Smooth muscle cell (in vitro differentiated cells): Measurements from ENCODE around the gene ZBTB7A. TPM values are rescaled to one million over a fixed set of nuclear protein-coding genes. Genes with fewer than 3 reads are reported as not detected.

Source experiments
- DNase-seq: peaks from one replicate; lab custom pipeline; 2025; ENCODE audit not compliant: unreplicated experiment; lab: John Stamatoyannopoulos, UW
- H2AFZ ChIP-seq: fragments of 200-600 bp; sonication (generic); 2 replicates; pipeline ENCODE4 v1.6.0; 2016; ENCODE audit warnings: antibody characterized with exemption, low read depth, mild to moderate bottlenecking
- H3F3A ChIP-seq: fragments of 200-600 bp; sonication (generic); 2 replicates; pipeline ENCODE4 v1.6.0; 2017; ENCODE audit warnings: antibody characterized with exemption, low read depth
- H3K27ac ChIP-seq: fragments of 200-600 bp; sonication (generic); 2 replicates; pipeline ENCODE4 v1.5.1; 2016; ENCODE audit warnings: low read depth, mild to moderate bottlenecking
- H3K27me3 ChIP-seq: fragments of 200-600 bp; sonication (generic); 2 replicates; pipeline ENCODE4 v1.6.1; 2016; ENCODE audit warnings: low read depth, mild to moderate bottlenecking
- H3K36me3 ChIP-seq: fragments of 200-600 bp; sonication (generic); 2 replicates; pipeline ENCODE4 v1.5.1; 2016; ENCODE audit warnings: low read depth
- H3K4me1 ChIP-seq: fragments of 200-600 bp; sonication (generic); 2 replicates; pipeline ENCODE4 v1.5.1; 2016; ENCODE audit warnings: low read depth
- H3K4me2 ChIP-seq: fragments of 200-600 bp; sonication (generic); 2 replicates; pipeline ENCODE4 v1.6.0; 2016; ENCODE audit warnings: mild to moderate bottlenecking
- H3K4me3 ChIP-seq: fragments of 200-600 bp; sonication (generic); 2 replicates; pipeline ENCODE4 v1.5.1; 2016; ENCODE audit warnings: mild to moderate bottlenecking
- H3K79me2 ChIP-seq: fragments of 200-600 bp; sonication (generic); 2 replicates; pipeline ENCODE4 v1.6.0; 2016; ENCODE audit warnings: low read depth, mild to moderate bottlenecking
- H3K9ac ChIP-seq: fragments of 200-600 bp; sonication (generic); 2 replicates; pipeline ENCODE4 v1.6.0; 2016; ENCODE audit warnings: low read depth
- H3K9me3 ChIP-seq: fragments of 200-600 bp; sonication (generic); replicated peaks from 2 replicates; pipeline ENCODE4 v1.5.1; 2016; ENCODE audit warnings: low read depth
- H4K20me1 ChIP-seq: fragments of 200-600 bp; sonication (generic); 2 replicates; pipeline ENCODE4 v1.6.0; 2016; ENCODE audit warnings: low read depth
- CTCF ChIP-seq: fragments of 200-600 bp; sonication (generic); IDR thresholded peaks from 2 replicates; pipeline ENCODE4 v1.5.1; 2017; ENCODE audit warnings: borderline replicate concordance, mild to moderate bottlenecking, antibody characterized with exemption; ENCODE audit not compliant: insufficient read depth, poor library complexity, severe bottlenecking
- WGBS: methylation state at CpG from one replicate; pipeline ENCODE4 v1.1.7; 2016; ENCODE audit warnings: low lambda C conversion rate; 5-methylcytosine and 5-hydroxymethylcytosine counted together
- polyA plus RNA-seq: library from polyadenylated mRNA; unstranded; fragments of >200 nt; fragmentation: Nextera tagmentation; extraction: Ambion mirVana; gene quantifications from 2 replicates; pipeline ENCODE4 v1.2.1, GENCODE V29; 2016
- total RNA-seq: library from RNA; depleted of rRNA; stranded (reverse); fragments of >200 nt; gene quantifications from 2 replicates; pipeline ENCODE4 v1.2.3, GENCODE V29; 2014

ZBTB7A gene
- total and polyA plus RNA-seq, 2 experiments from 2014 or later: 13.3 to 36.0 TPM

- H3K36me3 ChIP-seq: no peaks in the 10 kb centered on the region
- H3K9ac ChIP-seq: no peak overlapping the region
- no peaks in the 10 kb centered on the region for H3F3A ChIP-seq
- TF ChIP-seq CTCF: no peak
- DNase-seq: no peak
- no peaks in the 10 kb centered on the region for H4K20me1 ChIP-seq
- WGBS: 77% methylated on average over 26 of the region's 28 CpGs
- H3K27me3 ChIP-seq: no peaks in the 10 kb centered on the region
- H3K4me2 ChIP-seq: no peak overlapping the region
- no peaks in the 10 kb centered on the region for H3K79me2 ChIP-seq
- H3K4me1 ChIP-seq: no peaks in the 10 kb centered on the region
- no peak overlapping the region for H2AFZ ChIP-seq
- no peaks in the 10 kb centered on the region for H3K9me3 ChIP-seq
- H3K4me3 ChIP-seq: no peak overlapping the region
- no peak overlapping the region for H3K27ac ChIP-seq
These were observed 17.2 kb upstream of the ZBTB7A start for GRCh38 chr19:4083677-4084546.

GRCh38 chr19:4082172-4082571, 15.5 kb upstream of the ZBTB7A start:
- DNase-seq: no peak
- Histone ChIP-seq H3K36me3 (no peaks in the 10 kb centered on the region), H3F3A (no peaks in the 10 kb centered on the region), H3K9me3 (no peaks in the 10 kb centered on the region), H4K20me1 (no peaks in the 10 kb centered on the region), H3K4me1 (no peaks in the 10 kb centered on the region), H2AFZ (no peak overlapping the region), H3K27me3 (no peaks in the 10 kb centered on the region), H3K4me2 (no peak overlapping the region), H3K4me3 (no peak overlapping the region), H3K79me2 (no peaks in the 10 kb centered on the region), H3K9ac (no peak overlapping the region), H3K27ac (no peak overlapping the region)
- TF ChIP-seq CTCF: no peak
- WGBS: 88% methylated on average over 9 of the region's 9 CpGs

GRCh38 chr19:4081441-4082129, 14.9 kb upstream of the ZBTB7A start:
- no peak for DNase-seq
- Histone ChIP-seq H3K9ac (no peak overlapping the region), H3K79me2 (no peaks in the 10 kb centered on the region), H3K4me2 (no peak overlapping the region), H3K27me3 (no peaks in the 10 kb centered on the region), H3K4me1 (no peaks in the 10 kb centered on the region), H3K4me3 (no peak overlapping the region), H3K27ac (no peak overlapping the region), H2AFZ (no peak overlapping the region), H3F3A (no peaks in the 10 kb centered on the region), H4K20me1 (no peaks in the 10 kb centered on the region), H3K9me3 (no peaks in the 10 kb centered on the region), H3K36me3 (no peaks in the 10 kb centered on the region)
- no peak for TF ChIP-seq CTCF
- 33% methylated on average over 1 of the region's 2 CpGs for WGBS

GRCh38 chr19:4080473-4080872, 13.8 kb upstream of the ZBTB7A start:
- DNase-seq: no peak
- Histone ChIP-seq H3K9me3 (no peaks in the 10 kb centered on the region), H3K4me3 (no peak overlapping the region), H3K4me2 (no peak overlapping the region), H3K4me1 (no peaks in the 10 kb centered on the region), H3K79me2 (no peaks in the 10 kb centered on the region), H3K27ac (no peak overlapping the region), H3K36me3 (no peaks in the 10 kb centered on the region), H3F3A (no peaks in the 10 kb centered on the region), H3K27me3 (no peaks in the 10 kb centered on the region), H3K9ac (no peak overlapping the region), H2AFZ (no peak overlapping the region), H4K20me1 (no peaks in the 10 kb centered on the region)
- WGBS: 75% methylated on average over 6 of the region's 6 CpGs
- TF ChIP-seq CTCF: no peak
